HL-60/S4 treated with phorbol 12-myristate 13-acetate at 8.2 ng/mL for 4 days and 3 days (cell line): Measurements from ENCODE around the gene TMEM143.

Source experiments
- in situ Hi-C: fragments of 300-500 bp; cut with MboI; formaldehyde crosslinking; loops from 2 replicates; pipeline ENCODE4 v1.15.0; 2022; ENCODE audit warnings: low sequenced_read_pairs

The TMEM143 gene

GRCh38 chr19:48361912-48362311, 1.8 kb downstream of the TMEM143 start:
- in situ Hi-C loops: no loop called here

- in situ Hi-C loops: no loop called here
Observed at GRCh38 chr19:48359123-48359522, 4.6 kb downstream of the TMEM143 start.

- in situ Hi-C loops: no loop called here
Observed at GRCh38 chr19:48355365-48355954, 8.3 kb downstream of the TMEM143 start.

- in situ Hi-C loops: no loop called here
Observed at GRCh38 chr19:48354332-48354992, 9.3 kb downstream of the TMEM143 start.

- in situ Hi-C loops: no loop called here
Observed at GRCh38 chr19:48353677-48354076, 10.1 kb downstream of the TMEM143 start.

- in situ Hi-C loops: no loop called here
Observed at GRCh38 chr19:48351341-48351752, 12.4 kb downstream of the TMEM143 start.

- in situ Hi-C loops: no loop called here
Observed at GRCh38 chr19:48350856-48351255, 12.9 kb downstream of the TMEM143 start.

GRCh38 chr19:48348737-48349136, 15.0 kb downstream of the TMEM143 start:
- in situ Hi-C loops: no loop called here

GRCh38 chr19:48348045-48348444, 15.7 kb downstream of the TMEM143 start:
- in situ Hi-C loops: no loop called here

GRCh38 chr19:48346191-48346590, 17.5 kb downstream of the TMEM143 start:
- in situ Hi-C loops: no loop called here

GRCh38 chr19:48344892-48345291, 18.8 kb downstream of the TMEM143 start:
- in situ Hi-C loops: no loop called here

GRCh38 chr19:48342841-48343540, 20.7 kb downstream of the TMEM143 start:
- in situ Hi-C loops: no loop called here

GRCh38 chr19:48342414-48342738, 21.4 kb downstream of the TMEM143 start:
- in situ Hi-C loops: no loop called here

GRCh38 chr19:48341515-48342413, 22.0 kb downstream of the TMEM143 start:
- in situ Hi-C loops: no loop called here

GRCh38 chr19:48340995-48341394, 22.7 kb downstream of the TMEM143 start:
- in situ Hi-C loops: no loop called here

- in situ Hi-C loops: no loop called here
Observed at GRCh38 chr19:48338802-48339503, 24.8 kb downstream of the TMEM143 start.

- in situ Hi-C loops: no loop called here
Observed at GRCh38 chr19:48338253-48338755, 25.4 kb downstream of the TMEM143 start.

- in situ Hi-C loops: no loop called here
Observed at GRCh38 chr19:48333467-48334384, 30.0 kb downstream of the TMEM143 start.

- in situ Hi-C loops: no loop called here
Observed at GRCh38 chr19:48332662-48333466, 30.9 kb downstream of the TMEM143 start.
